GM12865 (cell line): ENCODE data around the gene ZNF41.

Experiments used
- DNase-seq: peaks from one replicate; pipeline ENCODE4 v3.0.0; 2010; ENCODE audit warnings: low read depth
- H3K4me3 ChIP-seq: 2 replicates; pipeline ENCODE4 v1.5.1; 2011; ENCODE audit warnings: mild to moderate bottlenecking, low read depth, low read length, control low read depth
- CTCF ChIP-seq: IDR thresholded peaks from 2 replicates; pipeline ENCODE4 v1.5.1; 2011; ENCODE audit warnings: low read length, control low read depth, low read depth, inconsistent platforms; ENCODE audit not compliant: insufficient read depth; ENCODE audit errors: missing control alignments

ZNF41 gene

GRCh38 chrX:47446431-47446830, 36.6 kb downstream of the ZNF41 start:
- no peak overlapping the region for H3K4me3 ChIP-seq
- no peak for TF ChIP-seq CTCF
- DNase-seq = no peak

- H3K4me3 ChIP-seq = no peak overlapping the region
- TF ChIP-seq CTCF = no peak
- no peak for DNase-seq
Measured at GRCh38 chrX:47430925-47431324, 52.1 kb downstream of the ZNF41 start.

- no peak overlapping the region for H3K4me3 ChIP-seq
- no peak for DNase-seq
- TF ChIP-seq CTCF = no peak
Measured at GRCh38 chrX:47422444-47422843, 60.6 kb downstream of the ZNF41 start.

- no peak overlapping the region for H3K4me3 ChIP-seq
- no peak for TF ChIP-seq CTCF
- no peak for DNase-seq
Measured at GRCh38 chrX:47420962-47421361, 62.1 kb downstream of the ZNF41 start.

- TF ChIP-seq CTCF = no peak
- no peak for DNase-seq
- no peak overlapping the region for H3K4me3 ChIP-seq
Measured at GRCh38 chrX:47420265-47420664, 62.8 kb downstream of the ZNF41 start.

GRCh38 chrX:47413179-47413594, 69.8 kb downstream of the ZNF41 start:
- H3K4me3 ChIP-seq = no peak overlapping the region
- no peak for DNase-seq
- TF ChIP-seq CTCF = no peak
